ENCODE data around the gene PRKN.

Gene PRKN

GRCh38 chr6:161449521-161449920, 1278.0 kb downstream of the PRKN start:
- DNase-seq (ENCODE audit: low read depth in 2 of 2), result no peak

GRCh38 chr6:161446949-161447348, 1280.6 kb downstream of the PRKN start:
- no peak for DNase-seq (ENCODE audit: low read depth in 2 of 2)

- no peak for DNase-seq (ENCODE audit: low read depth in 2 of 2)
These were observed 1281.2 kb downstream of the PRKN start for GRCh38 chr6:161446296-161446925.

GRCh38 chr6:161445021-161445799, 1282.4 kb downstream of the PRKN start:
- DNase-seq (ENCODE audit: low read depth in 2 of 2), result no peak

- no peak for DNase-seq (ENCODE audit: low read depth in 2 of 2)
These were observed 1283.1 kb downstream of the PRKN start for GRCh38 chr6:161444464-161444863.

GRCh38 chr6:161443848-161444247, 1283.7 kb downstream of the PRKN start:
- DNase-seq (ENCODE audit: low read depth in 2 of 2), result no peak

GRCh38 chr6:161442420-161442819, 1285.1 kb downstream of the PRKN start:
- no peak for DNase-seq (ENCODE audit: low read depth in 2 of 2)

- no peak for DNase-seq (ENCODE audit: low read depth in 2 of 2)
These were observed 1287.3 kb downstream of the PRKN start for GRCh38 chr6:161440299-161440698.

GRCh38 chr6:161439093-161439492, 1288.5 kb downstream of the PRKN start:
- DNase-seq (ENCODE audit: low read depth in 2 of 2), result no peak

- no peak for DNase-seq (ENCODE audit: low read depth in 2 of 2)
These were observed 1289.0 kb downstream of the PRKN start for GRCh38 chr6:161438430-161439030.

GRCh38 chr6:161437851-161438250, 1289.7 kb downstream of the PRKN start:
- no peak for DNase-seq (ENCODE audit: low read depth in 2 of 2)

GRCh38 chr6:161436106-161436876, 1291.3 kb downstream of the PRKN start:
- no peak for DNase-seq (ENCODE audit: low read depth in 2 of 2)

GRCh38 chr6:161435748-161436070, 1291.9 kb downstream of the PRKN start:
- DNase-seq (ENCODE audit: low read depth in 2 of 2), result no peak

- DNase-seq (ENCODE audit: low read depth in 2 of 2), result no peak
These were observed 1292.4 kb downstream of the PRKN start for GRCh38 chr6:161434921-161435747.

GRCh38 chr6:161434350-161434749, 1293.2 kb downstream of the PRKN start:
- no peak for DNase-seq (ENCODE audit: low read depth in 2 of 2)

GRCh38 chr6:161432546-161432945, 1295.0 kb downstream of the PRKN start:
- DNase-seq (ENCODE audit: low read depth in 2 of 2), result no peak

GRCh38 chr6:161429921-161430490, 1297.6 kb downstream of the PRKN start:
- no peak for DNase-seq (ENCODE audit: low read depth in 2 of 2)

- no peak for DNase-seq (ENCODE audit: low read depth in 2 of 2)
These were observed 1303.1 kb downstream of the PRKN start for GRCh38 chr6:161424421-161424820.

- DNase-seq (ENCODE audit: low read depth in 2 of 2), result no peak
These were observed 1304.6 kb downstream of the PRKN start for GRCh38 chr6:161422710-161423680.

- no peak for DNase-seq (ENCODE audit: low read depth in 2 of 2)
These were observed 1309.1 kb downstream of the PRKN start for GRCh38 chr6:161418463-161418945.

Data from stimulated activated CD4-positive, alpha-beta T cell treated with anti-CD3 and anti-CD28 coated beads, Interleukin-1b, Interleukin-23, amount 100 ng/mL, for 1 hour (primary cell).